DMS 273 (cell line): ENCODE data around the gene SYNRG.

ENCODE experiments used
- DNase-seq: peaks from one replicate; lab custom pipeline; 2025; ENCODE audit not compliant: unreplicated experiment; lab: John Stamatoyannopoulos, UW

SYNRG gene

DNA sequence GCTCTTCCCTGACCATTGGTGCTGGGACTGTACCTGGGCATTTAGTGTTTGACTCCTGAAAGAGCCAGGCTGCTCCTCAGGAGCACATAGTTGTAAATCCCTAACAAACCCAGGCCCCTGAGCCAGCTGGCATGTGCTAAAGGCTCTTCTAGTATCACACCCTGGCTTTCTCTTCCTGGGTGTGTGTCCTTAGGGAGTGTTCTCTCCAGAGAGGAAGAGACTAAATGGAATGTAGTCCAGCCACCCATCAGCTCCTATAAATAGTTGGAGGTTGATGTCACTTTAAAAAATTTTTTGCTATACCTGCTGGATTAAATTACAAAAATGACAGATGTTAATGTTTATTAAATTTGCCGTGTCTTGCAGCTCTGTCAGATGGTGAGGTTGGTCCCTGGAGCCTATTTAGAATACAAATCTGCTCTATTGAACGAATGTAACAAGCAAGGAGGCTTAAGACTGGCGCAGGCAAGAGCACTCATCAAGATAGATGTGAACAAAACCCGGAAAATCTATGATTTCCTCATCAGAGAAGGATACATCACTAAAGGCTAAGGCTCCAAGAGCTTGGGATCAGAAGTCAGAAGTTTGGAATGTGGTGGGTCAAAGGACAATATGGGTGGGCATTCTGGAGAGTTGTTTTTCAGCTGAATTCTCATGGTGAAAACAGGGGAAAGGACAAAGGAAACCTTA lies 132.6 kb downstream of the SYNRG start:
- DNase-seq = peak; percentile 94

DNA sequence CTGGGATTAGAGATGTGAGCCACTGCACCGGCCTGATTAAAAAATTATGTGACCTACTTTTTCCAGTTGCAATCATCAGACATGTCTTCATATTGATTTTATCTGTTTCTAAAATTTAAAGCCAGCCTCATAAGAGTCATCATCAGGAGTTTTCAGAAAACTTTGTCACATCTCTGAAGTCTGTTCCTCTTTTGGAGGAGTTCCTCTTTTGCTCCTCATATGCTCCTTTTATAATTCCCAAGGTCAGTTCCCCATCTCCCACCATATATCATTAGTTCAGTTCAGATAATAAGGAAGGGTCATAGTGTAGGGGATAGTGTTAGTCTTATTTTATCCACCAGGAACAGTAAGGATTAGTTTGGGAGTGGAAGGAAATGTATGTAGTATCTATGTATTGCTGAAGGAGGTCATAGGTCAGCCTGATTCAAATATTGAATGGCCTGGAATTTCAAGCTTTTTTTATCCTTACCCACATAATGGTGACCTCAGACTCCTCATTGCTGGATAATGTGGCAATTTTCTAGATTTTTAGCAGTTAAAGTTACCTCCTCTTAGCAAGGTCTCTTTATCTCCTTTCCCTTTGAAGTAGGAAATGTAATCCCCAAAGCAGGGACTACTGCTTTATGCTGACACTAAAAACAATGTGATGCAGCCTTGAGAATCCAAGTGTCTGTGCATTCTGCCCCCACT lies 133.3 kb downstream of the SYNRG start:
- no peak for DNase-seq

DNA sequence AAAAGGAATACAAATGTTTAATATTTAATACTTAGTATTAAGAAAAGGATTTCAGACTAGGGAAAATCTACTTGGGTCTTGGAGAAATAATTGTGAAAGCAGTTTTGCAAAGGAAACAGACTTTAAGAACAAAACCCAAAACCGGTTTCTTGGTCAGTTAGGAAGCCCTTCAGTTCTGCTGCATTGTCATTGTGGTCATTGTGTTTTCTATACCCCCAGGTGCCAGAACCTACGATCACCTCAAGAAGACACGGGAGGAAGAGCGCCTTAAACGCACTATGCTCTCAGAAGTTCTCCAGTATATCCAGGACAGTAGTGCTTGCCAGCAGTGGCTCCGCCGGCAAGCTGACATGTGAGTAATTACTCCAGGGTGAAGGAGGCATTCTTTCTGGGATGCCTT lies 139.0 kb downstream of the SYNRG start:
- no peak for DNase-seq

DNA sequence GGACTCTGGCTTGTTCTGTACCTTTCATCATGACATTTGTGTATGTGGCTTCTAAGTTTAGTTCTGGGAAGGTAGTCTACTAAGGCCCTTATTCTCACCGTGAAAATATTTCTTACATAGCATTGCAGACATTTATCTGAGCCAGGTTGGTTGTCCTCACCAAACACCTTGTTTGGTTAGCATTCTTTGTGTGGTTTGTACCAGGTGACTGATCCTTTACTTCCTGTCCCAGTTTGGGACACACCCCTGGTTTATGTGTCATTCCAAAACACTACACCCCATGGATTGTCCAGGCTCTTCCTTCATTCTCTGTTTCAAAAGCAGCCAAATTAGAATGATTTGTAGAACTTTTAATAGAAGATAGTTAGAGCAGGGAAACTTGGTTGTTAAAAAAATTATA lies 142.7 kb downstream of the SYNRG start:
- no peak for DNase-seq

DNA sequence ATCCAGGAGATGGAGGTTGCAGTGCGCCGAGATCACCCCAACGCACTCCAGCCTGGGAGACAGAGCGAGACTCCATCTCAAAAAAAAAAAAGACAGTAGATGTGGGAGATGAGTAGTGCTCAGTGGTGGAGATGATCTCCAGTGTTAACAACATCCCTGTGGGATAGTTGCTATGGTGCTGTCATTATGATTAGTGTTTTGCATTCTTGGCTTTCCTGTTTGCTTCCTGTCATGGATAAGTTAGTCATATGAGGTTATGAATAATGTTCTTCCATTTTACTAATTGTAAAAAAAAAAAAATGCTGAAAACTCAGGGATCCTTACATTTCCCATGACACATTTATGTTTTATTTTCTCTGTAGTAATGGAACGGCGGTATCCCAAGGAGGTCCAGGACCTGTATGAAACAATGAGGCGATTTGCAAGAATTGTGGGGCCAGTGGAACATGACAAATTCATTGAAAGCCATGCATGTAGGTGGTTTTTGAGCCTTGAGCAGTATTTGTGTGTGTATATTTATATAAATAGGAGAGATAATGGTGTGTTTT lies 144.1 kb downstream of the SYNRG start:
- DNase-seq = no peak
